Measurements from ENCODE around the gene KREMEN1. TPM values are rescaled to one million over a fixed set of nuclear protein-coding genes. Genes with fewer than 3 reads are reported as not detected.

The KREMEN1 gene
- total and polyA plus RNA-seq, 9 of the 15 experiments (the other 6 are each of a cell fraction or from before 2014, with no cell fraction given): 0.69 to 11.5 (median 4.3) TPM

DNA sequence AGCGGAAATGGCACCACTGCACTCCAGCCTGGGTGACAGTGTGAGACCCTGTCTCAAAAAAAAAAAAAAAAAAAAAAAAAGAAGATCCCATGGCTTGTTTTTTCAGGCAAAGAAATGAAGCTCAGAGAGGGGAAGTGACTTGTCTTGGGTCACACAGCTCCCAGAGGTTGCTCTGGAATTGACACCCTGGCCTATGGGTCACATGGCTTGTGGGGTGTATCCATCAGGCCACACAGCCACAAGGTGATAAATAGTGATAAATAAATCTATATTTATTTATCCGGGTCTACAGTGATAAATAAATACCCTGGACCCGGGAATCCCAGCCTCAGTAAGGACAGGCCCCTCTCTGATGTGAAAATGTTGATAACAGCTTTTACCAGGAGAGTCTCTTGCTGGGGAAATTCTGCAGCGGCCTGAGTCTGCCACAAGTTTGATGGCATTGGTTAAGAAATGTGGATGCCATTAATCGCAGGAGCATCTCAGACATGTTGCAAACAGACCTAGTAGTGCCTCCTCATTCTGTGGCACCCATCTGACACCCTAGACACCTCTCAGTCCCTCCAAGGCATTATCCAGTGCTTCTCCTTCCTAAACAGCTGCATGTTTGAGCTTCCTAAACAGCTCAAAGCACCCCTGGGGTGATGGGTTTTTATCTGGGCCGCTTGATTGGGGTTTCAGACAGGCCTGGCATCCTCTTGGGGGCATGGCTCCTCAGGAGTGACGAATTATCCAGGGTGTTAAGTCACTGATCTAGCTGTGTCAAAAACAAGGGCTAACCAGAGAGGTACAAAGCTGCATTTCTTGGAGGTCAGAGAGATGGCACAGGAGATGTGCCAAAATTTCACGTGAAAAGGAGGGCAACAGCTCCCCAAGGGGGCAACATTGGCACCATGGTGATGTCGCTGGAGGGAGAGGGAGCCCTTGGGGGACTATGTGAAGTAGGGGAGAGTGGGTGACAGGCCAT, 130.9 kb downstream of the KREMEN1 start (continued):
- TF ChIP-seq PHB2 (IDR thresholded peaks at IDR 0.05; ENCODE audit: low read depth) (no peak), CHCHD3 (CRISPR knock-in tag; IDR thresholded peaks at IDR 0.05) (no peak), NEUROD1 (IDR thresholded peaks at IDR 0.05; ENCODE audit: borderline replicate concordance, low read depth, low read length, partially characterized antibody) (no peak), WHSC1 (IDR thresholded peaks at IDR 0.05; ENCODE audit: low read length) (no peak), DNMT1 (IDR thresholded peaks at IDR 0.05) (no peak), ADNP (tag; IDR thresholded peaks at IDR 0.05) (peak; percentile 15; the same call in 1 of the 2 replicates), CGGBP1 (CRISPR knock-in tag; IDR thresholded peaks at IDR 0.05) (no peak), SMARCC2 (IDR thresholded peaks at IDR 0.05; ENCODE audit: low read depth) (no peak), ZHX1 (conservative IDR thresholded peaks at IDR 0.05; ENCODE audit: low read length) (no peak), NFRKB (IDR thresholded peaks at IDR 0.05; ENCODE audit: low read depth) (no peak), ZBTB1 (CRISPR knock-in tag; IDR thresholded peaks at IDR 0.05; ENCODE audit: borderline replicate concordance, low read depth) (no peak), RBM25 (IDR thresholded peaks at IDR 0.05; ENCODE audit: low read depth, low read length, severe bottlenecking) (peak; percentile 37), TSC22D4 (tag; IDR thresholded peaks at IDR 0.05) (no peak), ZC3H8 (IDR thresholded peaks at IDR 0.05) (no peak), MAFG (tag; conservative IDR thresholded peaks at IDR 0.05) (no peak), MEF2D (tag; conservative IDR thresholded peaks at IDR 0.05; ENCODE audit: low read depth) (no peak), EGR1 (conservative IDR thresholded peaks at IDR 0.05) (no peak)
- TF ChIP-seq, protein P1, sequence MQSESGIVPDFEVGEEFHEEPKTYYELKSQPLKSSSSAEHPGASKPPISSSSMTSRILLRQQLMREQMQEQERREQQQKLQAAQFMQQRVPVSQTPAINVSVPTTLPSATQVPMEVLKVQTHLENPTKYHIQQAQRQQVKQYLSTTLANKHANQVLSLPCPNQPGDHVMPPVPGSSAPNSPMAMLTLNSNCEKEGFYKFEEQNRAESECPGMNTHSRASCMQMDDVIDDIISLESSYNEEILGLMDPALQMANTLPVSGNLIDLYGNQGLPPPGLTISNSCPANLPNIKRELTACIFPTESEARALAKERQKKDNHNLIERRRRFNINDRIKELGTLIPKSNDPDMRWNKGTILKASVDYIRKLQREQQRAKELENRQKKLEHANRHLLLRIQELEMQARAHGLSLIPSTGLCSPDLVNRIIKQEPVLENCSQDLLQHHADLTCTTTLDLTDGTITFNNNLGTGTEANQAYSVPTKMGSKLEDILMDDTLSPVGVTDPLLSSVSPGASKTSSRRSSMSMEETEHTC (IDR thresholded peaks at IDR 0.05): no peak
- TF ChIP-seq, protein P2, sequence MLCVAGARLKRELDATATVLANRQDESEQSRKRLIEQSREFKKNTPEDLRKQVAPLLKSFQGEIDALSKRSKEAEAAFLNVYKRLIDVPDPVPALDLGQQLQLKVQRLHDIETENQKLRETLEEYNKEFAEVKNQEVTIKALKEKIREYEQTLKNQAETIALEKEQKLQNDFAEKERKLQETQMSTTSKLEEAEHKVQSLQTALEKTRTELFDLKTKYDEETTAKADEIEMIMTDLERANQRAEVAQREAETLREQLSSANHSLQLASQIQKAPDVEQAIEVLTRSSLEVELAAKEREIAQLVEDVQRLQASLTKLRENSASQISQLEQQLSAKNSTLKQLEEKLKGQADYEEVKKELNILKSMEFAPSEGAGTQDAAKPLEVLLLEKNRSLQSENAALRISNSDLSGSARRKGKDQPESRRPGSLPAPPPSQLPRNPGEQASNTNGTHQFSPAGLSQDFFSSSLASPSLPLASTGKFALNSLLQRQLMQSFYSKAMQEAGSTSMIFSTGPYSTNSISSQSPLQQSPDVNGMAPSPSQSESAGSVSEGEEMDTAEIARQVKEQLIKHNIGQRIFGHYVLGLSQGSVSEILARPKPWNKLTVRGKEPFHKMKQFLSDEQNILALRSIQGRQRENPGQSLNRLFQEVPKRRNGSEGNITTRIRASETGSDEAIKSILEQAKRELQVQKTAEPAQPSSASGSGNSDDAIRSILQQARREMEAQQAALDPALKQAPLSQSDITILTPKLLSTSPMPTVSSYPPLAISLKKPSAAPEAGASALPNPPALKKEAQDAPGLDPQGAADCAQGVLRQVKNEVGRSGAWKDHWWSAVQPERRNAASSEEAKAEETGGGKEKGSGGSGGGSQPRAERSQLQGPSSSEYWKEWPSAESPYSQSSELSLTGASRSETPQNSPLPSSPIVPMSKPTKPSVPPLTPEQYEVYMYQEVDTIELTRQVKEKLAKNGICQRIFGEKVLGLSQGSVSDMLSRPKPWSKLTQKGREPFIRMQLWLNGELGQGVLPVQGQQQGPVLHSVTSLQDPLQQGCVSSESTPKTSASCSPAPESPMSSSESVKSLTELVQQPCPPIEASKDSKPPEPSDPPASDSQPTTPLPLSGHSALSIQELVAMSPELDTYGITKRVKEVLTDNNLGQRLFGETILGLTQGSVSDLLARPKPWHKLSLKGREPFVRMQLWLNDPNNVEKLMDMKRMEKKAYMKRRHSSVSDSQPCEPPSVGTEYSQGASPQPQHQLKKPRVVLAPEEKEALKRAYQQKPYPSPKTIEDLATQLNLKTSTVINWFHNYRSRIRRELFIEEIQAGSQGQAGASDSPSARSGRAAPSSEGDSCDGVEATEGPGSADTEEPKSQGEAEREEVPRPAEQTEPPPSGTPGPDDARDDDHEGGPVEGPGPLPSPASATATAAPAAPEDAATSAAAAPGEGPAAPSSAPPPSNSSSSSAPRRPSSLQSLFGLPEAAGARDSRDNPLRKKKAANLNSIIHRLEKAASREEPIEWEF (CRISPR knock-in tag; IDR thresholded peaks at IDR 0.05): no peak
